ENCODE data around the gene CTSC.

DNA sequence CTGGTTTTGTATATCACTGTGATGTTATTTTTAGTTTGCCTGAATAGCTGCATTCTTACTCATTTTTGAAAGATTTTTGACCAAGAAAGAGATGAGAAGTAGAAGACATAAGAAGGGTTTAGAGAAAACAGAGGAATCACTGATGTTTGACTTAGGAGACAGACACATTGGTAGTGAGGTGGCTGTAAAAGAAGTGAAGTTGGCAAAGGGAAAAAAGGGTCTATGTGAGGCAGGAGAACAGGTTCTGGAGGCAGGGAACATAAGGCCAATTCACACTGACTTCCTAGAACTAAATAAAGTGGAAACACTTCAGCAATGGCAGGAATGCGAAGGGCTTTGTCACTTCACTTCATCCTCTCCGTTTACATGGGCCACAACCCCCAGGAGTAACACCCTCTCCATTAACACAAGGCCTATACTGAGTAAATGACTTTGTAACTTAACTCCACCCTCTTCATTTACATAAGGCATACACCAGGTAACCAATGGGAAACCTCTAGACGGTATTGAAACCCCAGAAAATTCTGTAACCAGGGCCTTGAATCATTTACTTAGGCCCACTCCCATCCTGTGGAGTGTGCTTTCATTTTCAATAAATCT lies 36.5 kb downstream of the CTSC start:
- TF ChIP-seq EZH2 (IDR thresholded peaks at IDR 0.05; ENCODE audit: low read depth): no peak
- TF ChIP-seq, protein P1, sequence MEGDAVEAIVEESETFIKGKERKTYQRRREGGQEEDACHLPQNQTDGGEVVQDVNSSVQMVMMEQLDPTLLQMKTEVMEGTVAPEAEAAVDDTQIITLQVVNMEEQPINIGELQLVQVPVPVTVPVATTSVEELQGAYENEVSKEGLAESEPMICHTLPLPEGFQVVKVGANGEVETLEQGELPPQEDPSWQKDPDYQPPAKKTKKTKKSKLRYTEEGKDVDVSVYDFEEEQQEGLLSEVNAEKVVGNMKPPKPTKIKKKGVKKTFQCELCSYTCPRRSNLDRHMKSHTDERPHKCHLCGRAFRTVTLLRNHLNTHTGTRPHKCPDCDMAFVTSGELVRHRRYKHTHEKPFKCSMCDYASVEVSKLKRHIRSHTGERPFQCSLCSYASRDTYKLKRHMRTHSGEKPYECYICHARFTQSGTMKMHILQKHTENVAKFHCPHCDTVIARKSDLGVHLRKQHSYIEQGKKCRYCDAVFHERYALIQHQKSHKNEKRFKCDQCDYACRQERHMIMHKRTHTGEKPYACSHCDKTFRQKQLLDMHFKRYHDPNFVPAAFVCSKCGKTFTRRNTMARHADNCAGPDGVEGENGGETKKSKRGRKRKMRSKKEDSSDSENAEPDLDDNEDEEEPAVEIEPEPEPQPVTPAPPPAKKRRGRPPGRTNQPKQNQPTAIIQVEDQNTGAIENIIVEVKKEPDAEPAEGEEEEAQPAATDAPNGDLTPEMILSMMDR (conservative IDR thresholded peaks at IDR 0.05): no peak

Data from PC-9 (cell line).